Inflammatory macrophage treated with lipopolysaccharide for 4 hours (primary cell): Measurements from ENCODE around the gene TCFL5.

Experiments used
- DNase-seq: peaks from one replicate; pipeline ENCODE4 v3.0.0-alpha.2; 2020

TCFL5 gene

GRCh38 chr20:62895539-62895938 is 33.9 kb upstream of the TCFL5 start:
- DNase-seq: no peak

- DNase-seq: no peak
Observed at GRCh38 chr20:62894261-62894660, 32.6 kb upstream of the TCFL5 start.

GRCh38 chr20:62893700-62894099 is 32.1 kb upstream of the TCFL5 start:
- no peak for DNase-seq

GRCh38 chr20:62892348-62893304 is 31.0 kb upstream of the TCFL5 start:
- DNase-seq: no peak

GRCh38 chr20:62891111-62891510 is 29.5 kb upstream of the TCFL5 start:
- DNase-seq: peak; percentile 22

- DNase-seq: no peak
Observed at GRCh38 chr20:62890444-62890843, 28.8 kb upstream of the TCFL5 start.

- DNase-seq: no peak
Observed at GRCh38 chr20:62889871-62890270, 28.2 kb upstream of the TCFL5 start.

GRCh38 chr20:62889411-62889810 is 27.8 kb upstream of the TCFL5 start:
- DNase-seq: no peak

GRCh38 chr20:62888910-62889309 is 27.3 kb upstream of the TCFL5 start:
- no peak for DNase-seq

- DNase-seq: no peak
Observed at GRCh38 chr20:62888406-62888805, 26.8 kb upstream of the TCFL5 start.

GRCh38 chr20:62887860-62888239 is 26.2 kb upstream of the TCFL5 start:
- DNase-seq: no peak

- DNase-seq: no peak
Observed at GRCh38 chr20:62887152-62887859, 25.7 kb upstream of the TCFL5 start.

GRCh38 chr20:62886709-62887058 is 25.1 kb upstream of the TCFL5 start:
- DNase-seq: no peak

GRCh38 chr20:62885896-62886708 is 24.5 kb upstream of the TCFL5 start:
- no peak for DNase-seq

- no peak for DNase-seq
Observed at GRCh38 chr20:62885046-62885895, 23.6 kb upstream of the TCFL5 start.

- DNase-seq: no peak
Observed at GRCh38 chr20:62884556-62884955, 22.9 kb upstream of the TCFL5 start.

- no peak for DNase-seq
Observed at GRCh38 chr20:62882426-62882825, 20.8 kb upstream of the TCFL5 start.

GRCh38 chr20:62881662-62882395 is 20.2 kb upstream of the TCFL5 start:
- DNase-seq: no peak

GRCh38 chr20:62880935-62881661 is 19.5 kb upstream of the TCFL5 start:
- DNase-seq: no peak

GRCh38 chr20:62880147-62880934 is 18.7 kb upstream of the TCFL5 start:
- DNase-seq: no peak
